Peyer's patch (tissue), 4 donors: ENCODE results near the gene PYGB. TPM values are rescaled to one million over a fixed set of nuclear protein-coding genes. Genes with fewer than 3 reads are reported as not detected.
A peak's percentile ranks its signal among the peaks of the same experiment; 100 is the strongest.
"Not testable (repeated sequence)": the region's sequence is repeated elsewhere in the genome, so short reads cannot be mapped to it uniquely, and the experiment has no call there.

ENCODE experiments used
- DNase-seq, 3 donors: peaks; one replicate each; pipeline ENCODE4 v3.0.0-alpha.2; 2017 to 2019
- H3K27ac ChIP-seq, 4 donors: fragments of 200-600 bp; sonication (generic); one replicate each; pipeline ENCODE4 v1.5.1; 2016 to 2019
- H3K27me3 ChIP-seq, 2 donors: fragments of 200-600 bp; sonication (generic); one replicate each; pipeline ENCODE4 v1.5.1; 2019
- H3K36me3 ChIP-seq, 3 donors: fragments of 200-600 bp; sonication (generic); one replicate each; pipeline ENCODE4 v1.5.1; 2016 to 2019
- H3K4me1 ChIP-seq, 4 donors: fragments of 200-600 bp; sonication (generic); one replicate each; pipeline ENCODE4 v1.5.1; 2016 to 2019
- H3K4me3 ChIP-seq, 4 donors: fragments of 200-600 bp; sonication (generic); 1 replicate in 3 of 4; 2 replicates in 1 of 4; pipeline ENCODE4 v1.5.1; 2016 to 2019; ENCODE audit warnings: mild to moderate bottlenecking in 1 of 4
- H3K9me3 ChIP-seq, 4 donors: fragments of 200-600 bp; sonication (generic); one replicate each; pipeline ENCODE4 v1.5.1; 2016 to 2019; ENCODE audit warnings: mild to moderate bottlenecking in 1 of 4
- CTCF ChIP-seq, 6 experiments: fragments of 450-650 bp in 4 of 6; fragments of 200-600 bp in 2 of 6; sonication (generic) in 1 of 6; IDR thresholded peaks; one replicate each; pipeline ENCODE4 v1.5.1; 2017 to 2019; ENCODE audit warnings: antibody characterized with exemption in 6 of 6, mild to moderate bottlenecking in 3 of 6, moderate library complexity in 1 of 6
- POLR2A ChIP-seq, 2 donors: fragments of 450-650 bp; IDR thresholded peaks; one replicate each; pipeline ENCODE4 v1.5.1; 2017; ENCODE audit warnings: antibody characterized with exemption in 2 of 2, mild to moderate bottlenecking in 2 of 2, moderate library complexity in 2 of 2
- total RNA-seq, 4 donors: library from RNA; depleted of rRNA; stranded (reverse); fragments of >200 nt; gene quantifications; one replicate each; pipeline ENCODE4 v1.1.0, GENCODE V29; 2016

Gene PYGB
- total RNA-seq, 4 donors from 2014 or later: 88.3 to 154 (median 124) TPM

- Histone ChIP-seq H3K36me3 (peaks cover 0 to 25% (median 0%) of the 10 kb centered on the region in 3 donors), H3K27me3 (no peaks in the 10 kb centered on the region), H3K4me1 (peaks cover 0 to 12% (median 3%) of the 10 kb centered on the region in 4 donors), H3K27ac (peak overlapping the region in 1 of 4 donors; percentile 72), H3K4me3 (no peak overlapping the region), H3K9me3 (no peaks in the 10 kb centered on the region)
- DNase-seq: no peak
- TF ChIP-seq POLR2A (IDR thresholded peaks at IDR 0.05): no peak
- TF ChIP-seq CTCF (IDR thresholded peaks at IDR 0.05): no peak
Measured at GRCh38 chr20:25227317-25227831, 20.5 kb upstream of the PYGB start.

- TF ChIP-seq POLR2A (IDR thresholded peaks at IDR 0.05): no peak
- TF ChIP-seq CTCF (IDR thresholded peaks at IDR 0.05): no peak
- H3K4me3 ChIP-seq: no peak overlapping the region
- H3K27me3 ChIP-seq: no peaks in the 10 kb centered on the region
- H3K9me3 ChIP-seq: no peaks in the 10 kb centered on the region
- peak overlapping the region in 1 of 4 donors; percentile 41 for H3K27ac ChIP-seq
- peaks cover 0 to 31% (median 3%) of the 10 kb centered on the region in 4 donors for H3K4me1 ChIP-seq
- H3K36me3 ChIP-seq: peaks cover 0 to 16% (median 0%) of the 10 kb centered on the region in 3 donors
- no peak for DNase-seq
Measured at GRCh38 chr20:25229486-25230165, 18.3 kb upstream of the PYGB start.

GRCh38 chr20:25230166-25230831 lies 17.6 kb upstream of the PYGB start:
- peak overlapping the region in 2 of 4 donors; percentile 41 to 71 for H3K27ac ChIP-seq
- H3K9me3 ChIP-seq: no peaks in the 10 kb centered on the region
- no peak for TF ChIP-seq POLR2A (IDR thresholded peaks at IDR 0.05)
- TF ChIP-seq CTCF (IDR thresholded peaks at IDR 0.05): no peak
- H3K36me3 ChIP-seq: peaks cover 0 to 9% (median 0%) of the 10 kb centered on the region in 3 donors
- peaks cover 0 to 36% (median 3%) of the 10 kb centered on the region in 4 donors for H3K4me1 ChIP-seq
- H3K4me3 ChIP-seq: no peak overlapping the region
- no peak for DNase-seq
- H3K27me3 ChIP-seq: no peaks in the 10 kb centered on the region

GRCh38 chr20:25233016-25233772 lies 14.7 kb upstream of the PYGB start:
- TF ChIP-seq CTCF (IDR thresholded peaks at IDR 0.05): no peak
- TF ChIP-seq POLR2A (IDR thresholded peaks at IDR 0.05): no peak
- Histone ChIP-seq H3K4me1 (peaks cover 0 to 39% (median 4%) of the 10 kb centered on the region in 4 donors), H3K4me3 (no peak overlapping the region)

GRCh38 chr20:25234009-25234849 lies 13.7 kb upstream of the PYGB start:
- Histone ChIP-seq H3K27ac (peak overlapping the region in 2 of 4 donors; percentile 46 to 77), H3K4me1 (peaks cover 0 to 44% (median 4%) of the 10 kb centered on the region in 4 donors)
- DNase-seq, H3K9me3 ChIP-seq, H3K4me3 ChIP-seq, H3K27me3 ChIP-seq, H3K36me3 ChIP-seq: not testable (repeated sequence)

More at GRCh38 chr20:25233016-25233772, 14.7 kb upstream of the PYGB start:
- H3K27ac ChIP-seq: peak overlapping the region in 2 of 4 donors; percentile 65 to 73
- H3K36me3 ChIP-seq: no peaks in the 10 kb centered on the region
- DNase-seq: peak in 2 of 3 donors; percentile 80 to 83
- no peaks in the 10 kb centered on the region for H3K27me3 ChIP-seq
- H3K9me3 ChIP-seq: no peaks in the 10 kb centered on the region
